Caco-2 (cell line): Measurements from ENCODE around the gene FBLN1. TPM values are rescaled to one million over a fixed set of nuclear protein-coding genes. Genes with fewer than 3 reads are reported as not detected.

ENCODE experiments used
- BruUV-seq: library from RNA; stranded (reverse); fragments of 400-500 nt; replicated peaks from 2 replicates; lab custom pipeline; 2021; lab: Mats Ljungman, UMichigan
- CTCF ChIA-PET: fragments of 300-600 bp; sonication (Branson Sonifier 250); formaldehyde crosslinking; loops from one replicate; lab custom pipeline; 2022; ENCODE audit warnings: antibody characterized with exemption; lab: Charles Lee
- POLR2A ChIA-PET: fragments of 300-600 bp; sonication (Branson Sonifier 250); formaldehyde crosslinking; loops from one replicate; lab custom pipeline; 2022; ENCODE audit warnings: antibody characterized with exemption; lab: Charles Lee
- DNase-seq, 2 experiments: peaks; one replicate each; pipeline versions ENCODE4 v3.0.0 to v3.0.0-alpha.2; 2020 to 2022
- H3K27me3 ChIP-seq: replicated peaks from 2 replicates; pipeline ENCODE4 v1.6.0; 2011; ENCODE audit warnings: low read length; ENCODE audit not compliant: control insufficient read depth, insufficient read depth
- H3K36me3 ChIP-seq: 2 replicates; pipeline ENCODE4 v1.5.1; 2011; ENCODE audit warnings: low read length; ENCODE audit not compliant: control insufficient read depth, insufficient read depth
- H3K4me1 ChIP-seq: fragments of 250-450 bp; sonication (Bioruptor Pico); 2 replicates; pipeline ENCODE4 v1.5.1; 2020; ENCODE audit warnings: mild to moderate bottlenecking
- H3K4me3 ChIP-seq: 2 replicates; pipeline ENCODE4 v1.5.1; 2011; ENCODE audit warnings: low read depth, mild to moderate bottlenecking, control low read depth, low read length
- H3K9me3 ChIP-seq: fragments of 250-450 bp; sonication (Bioruptor Pico); 2 replicates; pipeline ENCODE4 v1.5.1; 2020; ENCODE audit warnings: mild to moderate bottlenecking, moderate library complexity
- H3K27ac Mint-ChIP-seq: one replicate; pipeline ENCODE4 v1.8.0; 2022; ENCODE audit warnings: mixed read lengths; ENCODE audit not compliant: unreplicated experiment
- H3K27me3 Mint-ChIP-seq: one replicate; pipeline ENCODE4 v1.8.0; 2022; ENCODE audit warnings: mixed read lengths; ENCODE audit not compliant: insufficient read depth, unreplicated experiment
- H3K36me3 Mint-ChIP-seq: one replicate; pipeline ENCODE4 v1.8.0; 2022; ENCODE audit warnings: mild to moderate bottlenecking, mixed read lengths; ENCODE audit not compliant: insufficient read depth, unreplicated experiment
- H3K4me1 Mint-ChIP-seq: one replicate; pipeline ENCODE4 v1.8.0; 2022; ENCODE audit warnings: low read depth, mixed read lengths; ENCODE audit not compliant: unreplicated experiment
- H3K4me3 Mint-ChIP-seq: one replicate; pipeline ENCODE4 v1.8.0; 2022; ENCODE audit warnings: mild to moderate bottlenecking, moderate library complexity, mixed read lengths; ENCODE audit not compliant: unreplicated experiment
- H3K9me3 Mint-ChIP-seq: one replicate; pipeline ENCODE4 v1.8.0; 2022; ENCODE audit warnings: mixed read lengths; ENCODE audit not compliant: unreplicated experiment
- CTCF ChIP-seq, 2 experiments: fragments of 200-600 bp in 1 of 2; IDR thresholded peaks; 1 replicate in 1 of 2; 2 replicates in 1 of 2; pipeline versions ENCODE4 v1.5.1 to v1.8.0; 2011 to 2022; ENCODE audit warnings: antibody characterized with exemption in 1 of 2, control low read depth in 1 of 2, inconsistent platforms in 1 of 2, low read depth in 1 of 2, low read length in 1 of 2, mild to moderate bottlenecking in 1 of 2, moderate library complexity in 1 of 2; ENCODE audit not compliant: insufficient read depth in 1 of 2, severe bottlenecking in 1 of 2, unreplicated experiment in 1 of 2
- intact Hi-C: fragments of 100-400 bp; cut with micrococcal nuclease; formaldehyde crosslinking; loops from one replicate; pipeline ENCODE4 v1.10.0; 2022; ENCODE audit not compliant: unreplicated experiment
- total RNA-seq: library from RNA; stranded (reverse); gene quantifications from 2 replicates; pipeline ENCODE4 v1.2.3, GENCODE V29; 2022

The FBLN1 gene
- total RNA-seq, 1 experiment from 2014 or later, result 519 TPM

GRCh38 chr22:45564349-45565030, 61.8 kb downstream of the FBLN1 start:
- Histone ChIP-seq H3K36me3 (peaks cover 3% of the 10 kb centered on the region; the same call in 1 of the 2 replicates), H3K4me1 (no peaks in the 10 kb centered on the region), H3K4me3 (no peak overlapping the region), H3K27me3 (no peaks in the 10 kb centered on the region), H3K9me3 (peaks cover 2% of the 10 kb centered on the region; the same call in 1 of the 2 replicates)
- peaks cover 64% of the 10 kb centered on the region for H3K36me3 Mint-ChIP-seq
- no peaks in the 10 kb centered on the region for H3K27me3 Mint-ChIP-seq
- H3K4me3 Mint-ChIP-seq, result no peak overlapping the region
- DNase-seq, result no peak
- H3K27ac Mint-ChIP-seq, result peak overlapping the region; percentile 2
- no TSS peak for BruUV-seq
- intact Hi-C loops, result no loop called here
- peaks cover 16% of the 10 kb centered on the region for H3K9me3 Mint-ChIP-seq
- H3K4me1 Mint-ChIP-seq, result no peaks in the 10 kb centered on the region
- POLR2A ChIA-PET, result no interaction called here
- no peak for TF ChIP-seq CTCF (IDR thresholded peaks at IDR 0.05; ENCODE audit: insufficient read depth in 1 of 2, low read depth in 1 of 2, low read length in 1 of 2, severe bottlenecking in 1 of 2, unreplicated experiment in 1 of 2)
- CTCF ChIA-PET, result no interaction called here

GRCh38 chr22:45565171-45565570, 62.5 kb downstream of the FBLN1 start:
- Mint-ChIP-seq H3K36me3 (peaks cover 62% of the 10 kb centered on the region), H3K27ac (no peak overlapping the region), H3K9me3 (peaks cover 21% of the 10 kb centered on the region), H3K27me3 (no peaks in the 10 kb centered on the region), H3K4me3 (no peak overlapping the region), H3K4me1 (no peaks in the 10 kb centered on the region)
- H3K9me3 ChIP-seq, result peaks cover 4% of the 10 kb centered on the region; the same call in 1 of the 2 replicates
- ChIA-PET CTCF (interaction anchor here (1.1 kb wide), 1 partner anchor 298 kb away, joined by 3 read pairs; no protein-coding TSS in a partner anchor), POLR2A (no interaction called here)
- H3K27me3 ChIP-seq, result no peaks in the 10 kb centered on the region
- no peak for DNase-seq
- no peaks in the 10 kb centered on the region for H3K4me1 ChIP-seq
- TF ChIP-seq CTCF (IDR thresholded peaks at IDR 0.05; ENCODE audit: insufficient read depth in 1 of 2, low read depth in 1 of 2, low read length in 1 of 2, severe bottlenecking in 1 of 2, unreplicated experiment in 1 of 2), result no peak
- no peak overlapping the region for H3K4me3 ChIP-seq
- no TSS peak for BruUV-seq
- intact Hi-C loops, result no loop called here
- peaks cover 3% of the 10 kb centered on the region; the same call in 1 of the 2 replicates for H3K36me3 ChIP-seq

- H3K9me3 ChIP-seq, result peaks cover 9% of the 10 kb centered on the region
- CTCF ChIA-PET, result interaction anchor here (1.1 kb wide), 1 partner anchor 297 kb away, joined by 3 read pairs; no protein-coding TSS in a partner anchor
- Mint-ChIP-seq H3K27me3 (no peaks in the 10 kb centered on the region), H3K4me1 (no peaks in the 10 kb centered on the region), H3K4me3 (no peak overlapping the region), H3K9me3 (peaks cover 21% of the 10 kb centered on the region), H3K27ac (no peak overlapping the region), H3K36me3 (peaks cover 54% of the 10 kb centered on the region)
- no peak for DNase-seq
- peaks cover 3% of the 10 kb centered on the region; the same call in 1 of the 2 replicates for H3K36me3 ChIP-seq
- POLR2A ChIA-PET, result no interaction called here
- H3K27me3 ChIP-seq, result no peaks in the 10 kb centered on the region
- TF ChIP-seq CTCF (IDR thresholded peaks at IDR 0.05; ENCODE audit: insufficient read depth in 1 of 2, low read depth in 1 of 2, low read length in 1 of 2, severe bottlenecking in 1 of 2, unreplicated experiment in 1 of 2), result no peak
- no TSS peak for BruUV-seq
- no peaks in the 10 kb centered on the region for H3K4me1 ChIP-seq
- no peak overlapping the region for H3K4me3 ChIP-seq
- intact Hi-C loops, result no loop called here
Measured at GRCh38 chr22:45565973-45566372, 63.3 kb downstream of the FBLN1 start.
